ENCODE results near the gene KANSL1. TPM values are rescaled to one million over a fixed set of nuclear protein-coding genes. Genes with fewer than 3 reads are reported as not detected.

KANSL1 gene
- total RNA-seq, 2 donors from 2014 or later = 26.6 to 29.2 TPM

GRCh38 chr17:45985447-45985846 is 207.8 kb downstream of the KANSL1 start:
- no peak for TF ChIP-seq CTCF (IDR thresholded peaks at IDR 0.05)
- DNase-seq (ENCODE audit: low spot score) = no peak
- H3K27ac ChIP-seq = no peak overlapping the region
- no peaks in the 10 kb centered on the region for H3K9me3 ChIP-seq
- no peak overlapping the region for H3K4me3 ChIP-seq
- H3K4me1 ChIP-seq = no peaks in the 10 kb centered on the region
- no peaks in the 10 kb centered on the region for H3K36me3 ChIP-seq
- no peaks in the 10 kb centered on the region for H3K27me3 ChIP-seq

GRCh38 chr17:45984368-45984767 is 208.9 kb downstream of the KANSL1 start:
- Histone ChIP-seq H3K4me3 (no peak overlapping the region), H3K27me3 (no peaks in the 10 kb centered on the region), H3K9me3 (no peaks in the 10 kb centered on the region), H3K27ac (no peak overlapping the region), H3K36me3 (no peaks in the 10 kb centered on the region), H3K4me1 (no peaks in the 10 kb centered on the region)
- TF ChIP-seq CTCF (IDR thresholded peaks at IDR 0.05) = no peak
- DNase-seq (ENCODE audit: low spot score) = no peak

- Histone ChIP-seq H3K4me3 (no peak overlapping the region), H3K4me1 (no peaks in the 10 kb centered on the region), H3K9me3 (no peaks in the 10 kb centered on the region), H3K27ac (no peak overlapping the region), H3K27me3 (no peaks in the 10 kb centered on the region), H3K36me3 (no peaks in the 10 kb centered on the region)
- TF ChIP-seq CTCF (IDR thresholded peaks at IDR 0.05) = no peak
- DNase-seq (ENCODE audit: low spot score) = no peak
These were observed 209.5 kb downstream of the KANSL1 start for GRCh38 chr17:45983614-45984310.

- DNase-seq (ENCODE audit: low spot score) = no peak
- no peaks in the 10 kb centered on the region for H3K36me3 ChIP-seq
- no peak for TF ChIP-seq CTCF (IDR thresholded peaks at IDR 0.05)
These were observed 210.2 kb downstream of the KANSL1 start for GRCh38 chr17:45982791-45983613.

GRCh38 chr17:45981306-45981705 is 211.9 kb downstream of the KANSL1 start:
- no peak for TF ChIP-seq CTCF (IDR thresholded peaks at IDR 0.05)
- no peak overlapping the region for H3K4me3 ChIP-seq
- H3K27ac ChIP-seq = no peak overlapping the region
- no peaks in the 10 kb centered on the region for H3K27me3 ChIP-seq
- H3K4me1 ChIP-seq = no peaks in the 10 kb centered on the region
- DNase-seq (ENCODE audit: low spot score) = no peak
- no peaks in the 10 kb centered on the region for H3K36me3 ChIP-seq
- no peaks in the 10 kb centered on the region for H3K9me3 ChIP-seq

More at GRCh38 chr17:45982791-45983613, 210.2 kb downstream of the KANSL1 start:
- H3K27me3 ChIP-seq = no peaks in the 10 kb centered on the region
- H3K4me3 ChIP-seq = no peak overlapping the region
- no peaks in the 10 kb centered on the region for H3K4me1 ChIP-seq
- no peak overlapping the region for H3K27ac ChIP-seq
- no peaks in the 10 kb centered on the region for H3K9me3 ChIP-seq

Measured in right atrium auricular region (tissue), 2 donors.